ENCODE measurements around the gene THAP8.
"Not testable (repeated sequence)": the region's sequence is repeated elsewhere in the genome, so short reads cannot be mapped to it uniquely, and the experiment has no call there.

The THAP8 gene

DNA sequence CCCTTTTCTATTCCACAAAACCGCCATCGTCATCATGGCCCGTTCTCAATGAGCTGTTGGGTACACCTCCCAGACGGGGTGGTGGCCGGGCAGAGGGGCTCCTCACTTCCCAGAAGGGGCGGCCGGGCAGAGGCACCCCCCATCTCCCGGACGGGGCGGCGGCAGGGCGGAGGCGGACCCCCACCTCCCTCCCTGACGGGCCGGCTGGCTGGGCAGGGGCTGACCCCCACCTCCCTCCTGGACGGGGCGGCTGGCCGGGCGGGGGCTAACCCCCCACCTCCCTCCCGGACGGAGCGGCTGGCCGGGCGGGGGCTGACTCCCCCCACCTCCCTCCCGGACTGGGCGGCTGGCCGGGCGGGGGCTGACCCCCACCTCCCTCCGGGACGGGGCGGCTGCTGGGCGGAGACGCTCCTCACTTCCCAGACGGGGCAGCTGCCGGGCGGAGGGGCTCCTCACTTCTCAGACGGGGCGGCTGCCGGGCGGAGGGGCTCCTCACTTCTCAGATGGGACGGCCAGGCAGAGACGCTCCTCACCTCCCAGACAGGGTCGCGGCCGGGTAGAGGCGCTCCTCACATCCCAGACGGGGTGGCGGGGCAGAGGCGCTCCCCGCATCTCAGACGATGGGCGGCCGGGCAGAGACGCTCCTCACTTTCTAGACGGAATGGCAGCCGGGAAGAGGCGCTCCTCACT is 14.9 kb upstream of the THAP8 start:
- not testable (repeated sequence) for DNase-seq

DNA sequence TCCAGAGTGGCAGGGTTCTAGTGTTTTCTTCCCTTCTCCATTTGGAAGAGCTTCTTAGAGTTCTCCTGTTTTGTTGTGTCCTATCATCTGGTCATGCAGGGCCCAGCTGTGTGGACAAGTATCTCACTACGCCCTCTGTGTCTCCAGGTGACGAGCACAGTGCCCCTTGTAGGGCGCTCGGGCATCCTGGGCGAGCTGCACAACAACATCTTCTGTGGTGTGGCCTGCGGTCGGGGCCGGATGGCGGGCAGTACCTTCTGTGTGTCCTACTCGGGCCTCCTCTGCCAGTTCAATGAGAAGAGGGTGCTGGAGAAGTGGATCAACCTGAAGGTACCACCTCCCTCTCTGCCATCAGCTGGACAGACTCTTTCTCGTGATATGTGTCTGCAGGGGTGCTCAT is 13.6 kb upstream of the THAP8 start:
- DNase-seq: no peak

DNA sequence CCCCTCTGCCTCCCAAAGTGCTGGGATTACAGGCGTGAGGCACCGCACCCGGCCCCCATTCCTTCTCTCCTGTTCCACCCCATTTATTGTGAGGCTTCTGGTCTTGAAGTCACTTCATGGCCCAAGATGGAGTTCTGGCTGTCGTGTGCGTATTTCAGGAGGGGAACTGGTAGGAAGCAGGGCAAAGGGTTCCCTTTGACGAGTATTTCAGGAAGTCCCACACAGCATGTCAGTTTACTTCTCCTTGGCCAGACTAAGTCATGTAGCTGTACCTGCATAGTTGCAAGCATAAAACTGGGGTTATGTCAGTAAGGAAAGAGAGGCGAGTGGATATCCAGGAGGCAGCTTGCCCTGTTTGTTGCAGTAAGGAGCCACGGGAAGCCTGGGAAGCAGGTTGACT is 10.7 kb upstream of the THAP8 start:
- DNase-seq: no peak

DNA sequence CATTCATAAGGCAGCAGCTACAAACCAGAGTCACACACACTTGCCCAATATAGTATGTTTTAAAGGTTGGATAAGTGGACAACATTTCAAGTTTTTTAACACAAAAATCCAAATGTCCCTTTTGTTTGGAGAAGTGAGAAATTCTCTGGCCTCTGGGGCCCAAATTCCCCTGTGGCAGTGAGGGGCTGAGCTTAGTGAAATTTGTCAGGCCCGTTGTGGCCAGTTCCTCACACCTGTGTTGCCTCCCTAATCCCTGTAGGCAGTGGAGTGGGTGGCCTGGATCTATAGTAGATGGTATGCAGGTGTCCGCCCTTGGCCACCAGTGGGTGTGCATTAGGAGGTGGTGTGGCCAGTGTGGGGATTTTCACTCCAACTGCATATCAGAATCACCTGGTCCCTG is 7.3 kb upstream of the THAP8 start:
- DNase-seq: no peak

DNA sequence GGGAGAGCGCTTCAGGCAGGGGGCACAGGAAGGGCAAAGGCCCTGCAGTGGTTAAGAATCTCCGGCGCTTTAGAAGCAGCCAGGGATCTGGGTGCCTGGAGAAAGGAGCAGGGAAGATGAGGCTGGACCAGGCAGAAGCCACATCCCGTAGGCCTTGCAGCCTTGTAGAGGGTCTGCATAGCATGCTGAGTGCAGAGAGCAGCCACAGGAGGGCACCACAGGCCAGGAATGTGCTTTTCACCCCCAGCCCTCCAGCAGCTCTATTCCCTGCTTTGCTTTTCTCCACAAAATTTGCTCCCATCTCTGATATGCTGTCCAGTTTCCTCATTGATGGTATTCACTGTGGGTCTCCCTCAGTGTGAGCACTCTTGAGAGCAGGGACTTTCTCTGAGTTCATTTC is 6.3 kb upstream of the THAP8 start:
- no peak for DNase-seq

DNA sequence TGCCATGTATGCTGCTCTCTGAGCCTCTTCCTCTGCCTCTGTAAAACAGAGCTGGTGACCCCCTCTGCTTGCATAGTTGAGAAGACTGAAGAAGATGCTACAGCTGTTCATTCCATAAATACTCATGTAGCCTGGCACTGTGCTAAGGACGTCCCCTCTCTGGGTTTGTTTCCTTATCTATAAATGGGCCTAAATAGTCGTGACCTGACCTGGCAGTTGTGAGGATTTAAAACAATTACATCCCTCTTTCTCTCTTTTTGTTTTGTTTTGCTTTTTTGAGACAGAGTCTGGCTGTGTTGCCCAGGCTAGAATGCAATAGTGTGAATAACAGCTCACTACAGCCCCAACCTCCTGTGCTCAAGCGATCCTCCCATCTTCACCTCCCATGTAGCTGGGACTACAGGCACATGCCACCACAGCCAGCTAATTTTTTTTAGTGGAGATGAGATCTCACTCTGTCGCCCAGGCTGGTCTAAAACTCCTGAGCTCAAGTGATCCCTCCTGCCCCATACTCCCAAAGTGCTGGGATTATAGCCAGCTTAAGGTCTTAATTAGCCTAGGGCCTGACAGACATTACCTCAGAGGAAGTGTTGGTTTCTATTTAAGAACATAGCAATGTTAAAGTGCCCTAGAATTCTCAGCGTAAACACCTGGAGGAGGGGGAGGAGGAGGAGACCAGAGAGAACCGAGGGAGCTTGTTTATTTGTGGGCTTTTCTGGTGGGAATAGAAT is 5.3 kb upstream of the THAP8 start:
- DNase-seq: no peak

DNA sequence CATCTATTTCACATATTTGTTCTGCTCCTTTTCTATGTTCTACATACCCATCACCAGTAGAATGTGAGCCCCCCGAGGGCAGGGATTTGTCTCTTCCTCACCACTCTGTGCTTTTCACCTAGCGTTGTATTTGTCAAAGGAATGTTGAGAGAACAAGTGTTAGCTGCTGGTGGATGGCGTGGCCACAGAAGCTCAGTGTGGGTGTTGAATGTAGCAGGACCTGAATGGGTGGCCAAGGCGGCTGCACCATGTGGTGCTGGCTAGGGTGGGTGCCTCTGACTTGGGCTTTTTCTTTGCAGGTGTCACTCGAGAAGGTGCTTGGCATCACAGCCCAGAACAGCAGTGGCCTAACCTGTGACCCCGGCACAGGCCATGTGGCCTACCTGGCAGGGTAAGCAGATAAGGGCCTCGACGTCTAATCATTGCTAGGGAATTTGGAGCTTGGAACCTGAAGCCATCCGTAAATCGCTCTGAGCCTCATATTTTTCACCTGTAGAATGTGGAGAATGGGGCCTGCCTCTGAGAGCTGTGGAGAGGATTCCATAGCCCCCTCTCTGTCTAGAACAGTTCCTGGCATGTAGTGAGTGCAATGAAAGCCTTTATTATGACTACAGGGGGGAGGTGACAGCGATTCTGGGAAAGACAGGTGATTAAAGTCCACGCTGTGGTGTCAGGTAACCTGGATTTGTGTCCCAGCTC is 4.5 kb upstream of the THAP8 start:
- no peak for DNase-seq

DNA sequence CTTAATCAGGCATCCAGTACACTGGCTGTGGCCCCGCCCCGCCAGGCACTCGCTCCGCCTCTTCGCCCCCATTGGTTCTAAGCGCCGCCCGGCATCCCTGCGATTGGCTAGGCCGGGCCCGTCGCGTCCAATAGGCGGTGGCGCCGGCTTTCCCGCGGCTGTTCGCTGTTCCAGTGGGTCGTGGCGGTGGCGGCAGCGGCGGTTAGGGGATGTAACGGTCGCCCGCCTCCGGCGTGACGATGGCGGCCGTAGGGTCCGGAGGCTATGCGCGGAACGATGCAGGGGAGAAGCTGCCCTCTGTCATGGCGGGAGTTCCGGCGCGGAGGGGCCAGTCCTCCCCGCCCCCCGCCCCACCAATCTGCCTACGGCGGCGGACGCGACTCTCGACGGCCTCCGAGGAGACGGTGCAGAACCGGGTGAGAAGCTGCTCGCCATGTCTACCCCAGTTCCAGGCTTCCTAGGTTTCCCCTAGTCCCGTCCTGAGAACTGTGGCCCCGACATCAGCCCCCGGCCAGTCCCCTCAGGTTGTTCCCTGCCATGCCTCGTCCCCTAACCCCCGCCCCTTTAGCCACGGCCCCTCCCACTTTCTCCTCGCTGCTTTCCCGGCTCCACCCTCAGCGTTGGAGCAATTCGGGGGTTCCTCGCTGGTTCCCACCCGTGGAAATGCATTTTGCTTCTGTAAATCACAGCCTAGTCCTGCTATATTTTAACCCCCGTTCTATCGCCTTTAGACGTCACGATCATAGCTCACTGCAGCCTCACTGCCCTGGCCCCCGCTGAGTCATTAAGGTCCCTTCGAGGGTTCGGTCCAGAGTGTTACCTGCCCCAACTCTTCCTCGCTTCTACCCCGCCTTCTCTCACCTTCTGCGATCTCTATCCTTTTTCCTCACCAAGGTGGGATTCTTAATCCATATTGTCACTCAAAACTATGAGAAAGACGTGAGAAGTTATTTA is 925 bp upstream of the THAP8 start, which contains the start of gene WDR62:
TSS of gene WDR62 (plus strand) at position 165 of the 954 bp plus-strand sequence. CDS start at position 240, 75 bp downstream.
- DNase-seq: peak; percentile 85 to 95 (median 91)

DNA sequence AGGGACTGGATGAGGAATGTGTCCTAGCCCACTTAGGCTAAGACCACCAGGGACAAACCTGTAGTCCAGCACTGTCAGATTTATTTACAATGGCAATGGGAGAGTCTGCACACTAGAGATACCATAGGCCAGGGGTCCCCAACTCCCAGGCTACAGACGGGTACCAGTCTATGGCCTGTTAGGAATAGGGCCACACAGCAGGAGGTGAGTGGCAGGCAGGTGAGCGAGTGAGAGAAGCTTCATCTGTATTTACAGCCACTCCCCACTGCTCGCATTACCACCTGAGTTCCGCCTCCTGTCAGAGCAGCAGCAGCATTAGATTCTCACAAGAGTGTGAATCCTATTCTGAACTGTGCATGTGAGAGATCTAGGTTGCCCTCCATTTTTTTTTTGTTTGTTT is 2.4 kb downstream of the THAP8 start:
- DNase-seq: no peak

DNA sequence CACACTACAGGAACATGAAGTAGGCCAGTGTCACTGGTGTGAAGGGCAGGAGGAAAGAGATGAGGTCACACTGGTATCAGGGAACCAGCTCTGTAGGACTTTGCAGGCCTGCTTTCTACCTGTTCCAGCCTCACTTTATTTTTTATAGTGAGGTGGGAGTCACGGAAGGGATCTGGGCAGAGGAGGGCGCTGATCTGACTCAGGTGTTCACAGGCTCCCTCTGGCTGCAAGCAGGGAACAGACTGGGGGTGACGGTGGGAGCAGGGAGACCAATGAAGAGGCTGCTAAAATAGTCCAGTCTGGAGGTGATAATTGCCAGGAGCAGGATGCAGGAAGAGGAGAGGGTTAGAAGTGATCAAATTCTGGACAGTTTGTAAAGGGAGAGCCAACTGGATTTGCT is 2.8 kb downstream of the THAP8 start:
- no peak for DNase-seq

DNA sequence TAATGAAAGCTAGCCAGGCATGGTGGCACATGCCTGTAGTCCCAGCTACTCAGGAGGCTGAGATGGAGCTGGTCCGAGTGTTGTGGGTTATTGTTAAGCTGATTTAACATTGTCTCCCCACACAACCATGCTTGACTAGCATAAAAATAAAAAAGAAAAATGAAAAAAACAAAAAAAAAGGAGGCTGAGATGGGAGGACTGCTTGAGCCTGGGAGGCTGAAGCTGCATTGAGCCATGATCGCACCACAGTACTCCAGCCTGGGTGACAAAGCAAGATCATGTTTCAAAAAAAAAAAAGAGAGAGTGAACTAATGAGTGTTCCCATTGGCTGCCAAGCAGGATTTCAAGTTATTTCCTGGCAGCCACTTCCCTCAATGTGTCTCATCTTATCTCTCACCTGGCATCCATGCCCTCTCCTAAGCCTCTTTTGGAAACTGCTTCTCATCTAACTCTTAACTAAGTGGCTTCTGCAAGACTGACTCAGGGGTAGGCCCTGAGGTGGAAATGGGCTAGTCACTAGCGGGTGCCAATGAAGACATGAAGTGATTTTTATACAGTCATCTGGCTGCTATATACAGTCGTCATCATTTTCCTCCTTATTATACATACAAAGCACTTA is 4.9 kb downstream of the THAP8 start:
- no peak for DNase-seq

DNA sequence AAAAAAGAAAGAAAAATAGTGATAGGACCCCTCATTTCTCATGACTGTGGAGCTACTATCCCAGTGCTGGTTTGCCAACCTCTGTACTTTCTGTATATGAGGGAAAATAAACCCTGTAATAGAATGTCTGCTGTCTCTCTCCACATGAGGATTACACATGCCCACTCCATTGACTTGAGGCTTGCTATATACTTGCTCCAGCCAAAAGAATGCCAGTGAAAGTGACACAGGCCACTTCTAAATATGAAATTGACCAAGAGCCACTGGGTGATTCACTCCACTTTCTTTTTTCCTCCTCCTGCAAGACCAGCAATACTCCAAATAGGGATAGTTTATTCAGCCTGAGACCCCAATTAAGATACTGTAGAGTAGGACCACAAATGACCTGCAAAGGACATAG is 6.2 kb downstream of the THAP8 start:
- DNase-seq: no peak

DNA sequence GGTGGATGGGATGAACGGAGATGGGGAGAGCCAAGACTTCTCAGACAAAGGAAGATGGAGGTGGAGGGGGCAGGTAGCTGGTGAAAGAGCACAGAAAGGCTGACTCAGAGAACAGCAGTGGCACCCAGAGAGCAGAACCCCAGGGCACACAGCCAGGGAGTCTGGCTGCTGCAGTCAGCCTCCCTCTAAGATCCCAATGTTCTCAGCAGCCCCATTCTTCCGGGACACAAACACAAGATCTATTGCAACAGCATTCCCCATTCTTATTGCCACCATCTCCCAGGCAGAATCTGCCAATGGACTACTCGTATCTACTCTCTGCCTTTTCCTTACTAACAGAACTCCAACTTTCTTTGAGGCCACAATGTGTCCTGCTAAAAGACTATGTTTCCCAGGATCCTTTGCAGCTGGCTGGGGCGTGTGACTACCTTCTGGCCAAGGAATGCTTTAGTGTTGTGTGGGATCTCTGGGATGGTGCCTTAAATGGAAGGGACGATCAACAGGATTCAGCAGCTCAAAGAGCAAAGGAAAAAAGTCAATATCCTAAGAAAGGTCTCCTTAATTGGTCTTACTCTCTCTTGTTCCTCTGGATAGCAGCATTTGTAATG is 7.5 kb downstream of the THAP8 start:
- no peak for DNase-seq

DNA sequence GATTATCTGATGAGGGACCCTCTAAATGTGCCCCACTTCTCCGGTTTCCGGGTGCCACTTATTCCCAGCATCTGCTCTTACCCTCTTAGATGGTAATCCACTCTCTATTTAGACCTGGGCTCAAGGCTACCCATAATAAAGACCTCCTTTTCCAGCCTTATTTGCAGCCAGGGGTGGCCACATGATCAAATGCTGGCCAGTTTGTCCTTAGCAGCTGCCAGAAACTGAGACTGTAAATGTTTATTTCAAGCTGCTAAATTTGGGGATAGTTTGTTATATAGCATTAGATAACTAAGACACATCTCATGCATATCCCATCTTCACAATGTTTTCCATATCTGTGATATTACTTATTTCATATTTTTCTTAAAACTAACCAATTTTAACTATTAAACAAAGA is 10.1 kb downstream of the THAP8 start:
- DNase-seq: no peak

DNA sequence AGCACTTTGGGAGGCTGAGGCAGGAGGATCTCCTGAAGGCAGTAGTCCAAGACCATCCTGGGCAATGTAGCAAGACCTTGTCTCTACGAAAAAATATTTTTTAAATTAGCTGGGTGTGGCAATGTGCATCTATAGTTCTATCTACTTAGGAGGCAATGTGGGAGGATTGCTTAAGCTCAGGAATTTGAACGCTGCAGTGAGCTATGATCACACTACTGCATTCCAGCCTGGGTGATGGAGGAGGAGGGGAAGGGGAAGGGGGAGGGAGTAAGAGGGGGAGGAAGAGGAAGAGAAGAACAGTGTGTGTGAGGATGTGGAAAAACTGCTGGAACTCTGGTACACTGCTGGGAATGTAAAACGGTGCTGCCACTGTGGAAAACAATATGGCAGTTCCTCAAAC is 12.3 kb downstream of the THAP8 start:
- no peak for DNase-seq

DNA sequence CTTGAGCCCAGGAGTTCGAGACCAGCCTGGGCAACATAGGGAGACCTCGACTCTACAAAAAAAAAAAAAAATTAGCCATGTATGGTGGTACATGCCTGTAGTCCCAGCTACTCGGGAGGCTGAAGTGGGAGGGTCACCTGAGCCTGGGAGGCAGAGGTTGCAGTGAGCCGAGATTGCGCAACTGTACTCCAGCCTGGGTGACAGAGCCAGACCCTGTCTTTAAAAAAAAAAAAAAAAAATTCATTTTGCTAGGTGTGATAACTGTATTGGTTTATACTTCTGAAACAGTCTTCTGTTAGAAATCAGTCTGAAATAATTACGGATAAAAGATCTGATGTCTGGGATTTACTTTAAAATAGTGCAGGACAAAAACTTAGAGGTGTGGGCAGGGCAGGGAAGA is 13.0 kb downstream of the THAP8 start:
- not testable (repeated sequence) for DNase-seq

DNA sequence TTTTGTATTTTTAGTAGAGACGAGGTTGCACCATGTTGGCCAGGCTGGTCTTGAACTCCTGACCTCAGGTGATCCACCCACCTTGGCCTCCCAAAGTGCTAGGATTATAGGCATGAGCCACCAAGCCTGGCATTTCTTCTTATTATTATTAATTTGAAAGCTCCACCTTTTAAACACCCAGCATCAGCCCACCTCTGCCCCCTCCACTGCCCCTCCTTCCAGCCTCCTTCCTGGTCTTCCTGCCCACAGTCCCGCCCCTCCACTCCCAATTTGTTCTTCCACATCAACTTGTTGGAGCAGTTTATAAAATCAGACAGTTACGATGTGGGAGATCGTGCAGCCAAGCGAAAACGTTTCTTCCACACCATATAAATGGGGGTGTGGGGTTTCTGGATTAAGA is 13.6 kb downstream of the THAP8 start:
- DNase-seq: no peak

DNA sequence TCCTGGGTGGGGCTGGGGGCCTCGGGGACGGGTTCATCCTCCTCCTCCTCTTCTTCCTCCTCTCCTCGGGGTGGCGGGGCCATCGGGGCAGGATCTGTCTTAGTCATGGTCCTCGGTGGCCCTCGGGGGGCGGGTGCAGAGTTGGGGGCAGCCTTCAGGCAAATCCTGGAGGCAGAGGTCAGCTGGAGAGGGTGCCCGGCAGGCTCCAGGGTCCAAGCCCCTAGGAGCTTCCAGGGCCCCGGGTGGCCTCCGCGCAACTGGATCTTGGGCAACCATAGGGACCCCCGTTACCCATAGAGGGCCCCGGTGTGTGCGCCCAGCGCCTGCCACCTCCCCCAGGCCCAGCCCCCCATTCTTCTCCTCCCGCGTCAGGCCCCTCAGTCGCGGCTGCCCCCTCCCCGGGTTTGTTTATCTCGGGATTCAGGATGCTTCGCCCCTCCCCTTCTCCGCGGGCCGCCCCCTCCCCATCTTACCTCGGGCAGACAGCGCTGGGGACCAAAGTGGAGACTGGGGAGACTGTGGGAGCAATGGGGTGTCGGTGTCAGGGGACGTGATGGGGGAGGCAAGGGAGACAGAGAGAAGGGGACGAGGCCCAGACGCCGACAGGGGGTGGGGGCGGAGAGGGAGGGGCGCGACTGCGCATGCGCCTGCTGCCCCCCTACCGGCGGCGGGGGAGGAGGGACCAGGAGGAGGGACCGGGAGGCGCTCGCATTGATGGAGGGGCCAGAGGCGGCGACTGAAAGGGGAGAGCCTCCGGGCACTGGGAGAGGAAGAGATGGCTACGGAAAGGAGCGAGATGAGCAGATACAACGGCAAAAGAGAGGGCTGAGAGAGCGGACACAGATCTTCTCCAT is 21.6 kb downstream of the THAP8 start, which contains the start of gene CLIP3:
TSS of gene CLIP3 (minus strand) at position 623 of the 854 bp plus-strand sequence. CDS start at position 107, 516 bp downstream.
- peak in 2 of 5 donors; percentile 21 to 34 for DNase-seq

DNA sequence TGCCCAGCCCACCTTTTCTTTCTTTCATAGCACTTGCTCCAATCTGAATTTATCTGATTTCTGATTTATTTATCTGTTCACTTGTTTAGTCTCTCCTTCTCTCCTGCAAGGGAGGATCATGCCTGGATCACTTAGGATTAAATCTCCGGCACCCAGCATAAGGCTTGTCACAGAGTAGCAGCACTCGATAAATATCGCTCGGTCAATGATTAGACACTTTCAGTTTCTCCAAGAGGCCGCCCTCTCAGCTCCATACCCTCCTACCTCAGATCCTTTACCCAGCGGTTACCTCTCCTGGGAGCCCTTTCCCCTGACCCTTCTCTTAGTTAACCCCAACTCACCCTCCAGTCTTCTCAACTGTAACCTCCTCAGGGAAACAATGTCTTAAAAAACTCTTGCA is 22.8 kb downstream of the THAP8 start:
- no peak for DNase-seq

All from T-helper 1 cell (primary cell).